Hepatocyte (in vitro differentiated cells): Measurements from ENCODE around the gene VPS11.

Experiments used
- CTCF ChIP-seq: fragments of 200-600 bp; sonication (generic); IDR thresholded peaks from 2 replicates; pipeline ENCODE4 v1.5.1; 2016; ENCODE audit warnings: antibody characterized with exemption, mild to moderate bottlenecking; ENCODE audit not compliant: poor library complexity
- EZH2 ChIP-seq: fragments of 200-600 bp; sonication (generic); IDR thresholded peaks from 2 replicates; pipeline ENCODE4 v1.6.1; 2016; ENCODE audit warnings: antibody characterized with exemption, mild to moderate bottlenecking, borderline replicate concordance
- EZH2phosphoT487 ChIP-seq: fragments of 200-600 bp; sonication (generic); IDR thresholded peaks from one replicate; pipeline ENCODE4 v1.6.1; 2018; ENCODE audit warnings: antibody characterized with exemption, mild to moderate bottlenecking, low read depth, moderate library complexity; ENCODE audit not compliant: unreplicated experiment, severe bottlenecking

- TF ChIP-seq CTCF (no peak), EZH2 (no peak), EZH2phosphoT487 (no peak)
These were observed 49.3 kb upstream of the VPS11 start, which contains the start of the genes RPS25 and TRAPPC4 for GRCh38 chr11:119018074-119018938.
